CD1c-positive myeloid dendritic cell (primary cell): ENCODE results near the gene MAPK8IP3.

ENCODE experiments used
- DNase-seq: peaks from one replicate; pipeline ENCODE4 v3.0.0-alpha.2; 2016; ENCODE audit errors: extremely low spot score

MAPK8IP3 gene

DNA sequence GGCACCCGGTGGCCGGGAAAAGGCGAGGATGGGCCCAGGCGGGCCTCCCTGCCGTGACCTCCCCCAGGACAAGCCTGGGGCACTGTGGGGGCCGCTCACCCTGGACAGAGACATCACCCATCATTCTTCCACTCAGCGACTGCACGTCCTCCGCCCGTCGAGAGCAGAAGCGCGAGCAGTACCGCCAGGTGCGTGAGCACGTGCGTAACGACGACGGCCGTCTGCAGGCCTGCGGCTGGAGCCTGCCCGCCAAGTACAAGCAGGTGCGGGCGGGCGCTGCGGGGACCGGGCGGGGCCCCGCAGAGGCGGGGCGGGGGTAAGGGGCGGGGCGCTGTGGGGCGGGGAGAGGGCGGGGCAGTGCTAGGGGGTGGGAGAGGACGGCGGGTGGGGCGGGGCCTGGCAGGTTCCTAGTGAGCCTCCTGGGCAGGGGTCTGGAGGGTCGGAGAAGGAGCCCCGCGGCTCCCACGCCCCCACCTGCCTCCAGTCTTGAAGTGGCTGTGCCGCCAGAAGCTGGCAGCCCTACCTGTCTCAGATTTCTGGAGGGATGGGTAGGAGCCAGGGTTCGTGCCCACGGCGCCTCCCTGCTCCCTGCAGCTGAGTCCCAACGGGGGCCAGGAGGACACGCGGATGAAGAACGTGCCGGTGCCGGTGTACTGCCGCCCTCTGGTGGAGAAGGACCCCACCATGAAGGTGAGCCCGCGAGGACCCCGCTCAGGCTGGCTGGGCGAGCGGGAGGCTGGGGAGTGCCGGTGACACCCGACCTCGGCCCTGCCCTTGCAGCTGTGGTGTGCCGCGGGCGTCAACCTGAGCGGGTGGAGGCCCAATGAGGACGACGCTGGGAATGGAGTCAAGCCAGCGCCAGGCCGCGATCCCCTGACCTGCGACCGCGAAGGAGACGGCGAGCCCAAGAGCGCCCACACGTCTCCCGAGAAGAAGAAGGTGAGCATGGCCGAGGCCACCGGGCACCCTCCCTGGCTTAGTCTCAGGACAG is 57.8 kb downstream of the MAPK8IP3 start:
- no peak for DNase-seq

DNA sequence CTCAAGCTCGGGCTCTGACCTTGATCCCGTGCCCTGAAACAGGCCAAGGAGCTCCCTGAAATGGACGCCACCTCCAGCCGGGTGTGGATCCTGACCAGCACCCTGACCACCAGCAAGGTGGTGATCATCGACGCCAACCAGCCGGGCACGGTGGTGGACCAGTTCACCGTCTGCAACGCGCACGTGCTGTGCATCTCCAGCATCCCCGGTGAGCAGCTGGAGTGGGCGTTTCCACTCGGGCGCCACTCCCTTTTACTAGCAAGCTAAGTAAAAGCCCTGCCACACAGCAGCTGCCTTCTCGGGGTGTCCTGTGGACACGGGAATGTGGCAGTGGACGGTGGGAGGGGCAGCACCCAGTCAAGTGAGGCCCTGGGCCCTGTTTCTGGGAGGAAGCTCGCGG is 59.0 kb downstream of the MAPK8IP3 start:
- DNase-seq: no peak

DNA sequence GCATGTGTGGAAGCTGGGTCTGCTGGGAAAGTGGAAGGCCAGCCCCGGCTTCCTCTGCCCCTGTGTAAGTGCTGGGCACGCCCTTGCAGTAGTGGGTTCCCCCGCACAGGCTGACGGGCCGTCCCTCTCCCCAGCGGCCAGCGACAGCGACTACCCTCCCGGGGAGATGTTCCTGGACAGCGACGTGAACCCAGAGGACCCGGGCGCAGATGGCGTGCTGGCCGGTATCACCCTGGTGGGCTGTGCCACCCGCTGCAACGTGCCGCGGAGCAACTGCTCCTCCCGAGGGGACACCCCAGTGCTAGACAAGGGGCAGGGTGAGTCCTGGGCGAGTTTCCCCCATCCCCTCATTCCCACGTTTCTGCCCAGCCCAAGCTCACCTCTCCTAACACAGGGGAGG is 59.8 kb downstream of the MAPK8IP3 start:
- DNase-seq: no peak

DNA sequence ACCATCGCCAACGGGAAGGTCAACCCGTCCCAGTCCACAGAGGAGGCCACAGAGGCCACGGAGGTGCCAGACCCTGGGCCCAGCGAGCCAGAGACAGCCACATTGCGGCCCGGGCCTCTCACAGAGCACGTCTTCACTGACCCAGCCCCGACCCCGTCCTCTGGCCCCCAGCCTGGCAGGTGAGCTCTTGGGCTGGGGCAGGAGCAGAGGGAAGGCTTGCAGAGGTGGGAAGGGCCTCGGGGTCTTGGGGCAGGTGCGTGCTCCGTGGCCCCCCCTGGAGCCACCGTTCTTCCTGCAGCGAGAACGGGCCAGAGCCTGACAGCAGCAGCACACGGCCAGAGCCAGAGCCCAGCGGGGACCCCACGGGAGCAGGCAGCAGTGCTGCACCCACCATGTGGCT is 60.2 kb downstream of the MAPK8IP3 start:
- no peak for DNase-seq

GRCh38 chr16:1766701-1767100 is 60.7 kb downstream of the MAPK8IP3 start:
- DNase-seq: no peak

- DNase-seq: no peak
Measured at GRCh38 chr16:1767116-1767994, 61.4 kb downstream of the MAPK8IP3 start.

DNA sequence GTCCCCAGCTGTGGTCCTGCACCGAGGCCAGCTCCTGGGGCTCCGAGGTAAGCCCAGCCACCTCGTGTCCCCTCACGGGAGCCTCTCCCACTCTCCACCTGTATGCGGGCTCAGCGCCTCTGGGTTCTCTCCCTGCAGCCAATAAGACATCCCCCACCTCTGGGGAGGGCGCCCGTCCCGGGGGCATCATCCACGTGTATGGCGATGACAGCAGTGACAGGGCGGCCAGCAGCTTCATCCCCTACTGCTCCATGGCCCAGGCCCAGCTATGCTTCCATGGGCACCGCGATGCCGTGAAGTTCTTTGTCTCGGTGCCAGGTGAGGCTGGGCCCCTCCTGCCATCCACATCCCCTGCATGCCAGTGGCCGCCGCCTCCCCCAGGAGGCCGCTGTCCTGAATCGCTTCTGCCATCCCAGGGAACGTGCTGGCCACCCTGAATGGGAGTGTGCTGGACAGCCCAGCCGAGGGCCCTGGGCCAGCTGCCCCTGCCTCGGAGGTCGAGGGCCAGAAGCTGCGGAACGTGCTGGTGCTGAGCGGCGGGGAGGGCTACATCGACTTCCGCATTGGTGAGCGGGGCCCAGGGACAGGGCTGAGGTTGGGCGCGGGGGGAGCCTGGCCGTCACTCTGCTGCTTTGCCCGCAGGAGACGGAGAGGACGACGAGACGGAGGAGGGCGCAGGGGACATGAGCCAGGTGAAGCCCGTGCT is 62.2 kb downstream of the MAPK8IP3 start:
- DNase-seq: no peak

- no peak for DNase-seq
Measured at GRCh38 chr16:1768767-1769401, 62.9 kb downstream of the MAPK8IP3 start.

GRCh38 chr16:1769402-1770300 is 63.7 kb downstream of the MAPK8IP3 start:
- DNase-seq: no peak

DNA sequence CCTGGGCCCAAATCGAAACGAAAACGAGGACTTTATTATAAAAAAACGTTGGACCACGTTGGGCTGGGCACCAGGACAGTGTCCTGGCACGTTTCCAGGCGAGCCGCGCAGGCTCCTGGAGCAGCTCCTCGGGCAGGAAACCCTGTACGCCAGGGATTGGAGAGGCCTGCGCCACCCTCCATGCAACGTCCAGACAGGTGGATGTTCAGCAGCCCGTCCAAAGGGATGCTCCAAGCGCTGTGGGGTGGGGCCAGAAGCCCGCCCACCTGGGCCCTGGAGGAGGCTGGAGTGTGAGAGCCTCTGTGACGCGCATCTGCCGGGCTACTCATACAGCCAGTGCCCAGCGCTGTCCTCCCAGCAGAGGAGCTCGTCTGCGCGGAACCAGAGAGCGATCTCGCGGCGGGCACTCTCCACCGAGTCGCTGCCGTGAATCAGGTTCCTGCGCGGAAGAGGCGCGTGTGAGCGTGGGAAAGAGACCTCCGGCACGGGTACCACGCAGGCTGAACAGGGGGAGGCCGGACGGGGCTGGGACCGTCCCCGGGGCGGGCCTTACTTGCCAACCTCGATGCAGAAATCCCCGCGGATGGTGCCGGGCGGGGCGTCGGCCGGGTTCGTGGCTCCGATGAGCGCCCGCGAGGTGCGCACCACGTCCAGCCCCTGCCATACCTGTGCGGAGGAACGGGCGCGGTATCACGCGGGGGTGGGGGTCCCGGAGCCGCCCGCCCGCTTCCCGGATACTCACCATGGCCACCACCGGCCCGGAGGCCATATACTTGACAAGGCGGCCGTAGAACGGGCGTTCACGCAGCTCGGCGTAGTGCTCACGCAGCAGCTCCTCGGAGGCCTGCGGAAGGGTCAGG is 64.6 kb downstream of the MAPK8IP3 start:
- peak; percentile 12 for DNase-seq

- DNase-seq: peak; percentile 73
Measured at GRCh38 chr16:1771188-1771863, 65.3 kb downstream of the MAPK8IP3 start, which contains the start of gene NME3. Gene NME3, minus strand, starts transcription at chr16:1771543. Its CDS starts 9 bp downstream, at chr16:1771534.

- no peak for DNase-seq
Measured at GRCh38 chr16:1771864-1772361, 65.9 kb downstream of the MAPK8IP3 start.

DNA sequence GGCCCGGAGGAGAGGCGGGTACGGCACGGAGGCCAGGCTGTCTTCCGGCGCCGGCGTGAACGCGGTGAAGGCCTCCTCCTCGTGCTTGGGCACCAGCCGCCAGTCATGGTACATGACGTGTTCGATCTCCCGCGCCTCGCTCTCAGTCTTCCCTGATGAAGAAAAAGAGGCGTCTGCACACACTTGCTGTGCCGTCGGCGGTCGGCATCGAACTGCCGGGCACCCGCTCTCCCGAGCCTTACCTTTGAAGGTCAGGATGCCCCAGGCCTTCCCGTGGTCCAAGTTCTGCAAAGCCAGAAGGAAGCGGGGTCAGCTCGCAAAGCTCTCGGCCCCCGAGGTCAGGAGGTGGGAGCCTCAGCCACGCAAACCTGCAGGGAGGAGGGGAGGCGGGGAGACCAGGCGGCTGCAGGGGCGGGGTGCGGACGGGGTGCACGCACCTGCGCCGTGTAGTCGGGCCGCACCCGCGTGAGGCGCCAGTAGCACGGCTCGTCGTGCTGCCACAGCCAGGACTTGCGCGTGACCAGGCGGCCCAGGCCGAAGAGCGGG is 66.4 kb downstream of the MAPK8IP3 start, which contains the start of gene EME2:
EME2 (plus strand) TSS at position 449 of the 546 bp plus-strand sequence. CDS start 418 bp downstream, outside the sequence.
- DNase-seq: peak; percentile 28

- DNase-seq: peak; percentile 90
Measured at GRCh38 chr16:1772908-1773702, 67.1 kb downstream of the MAPK8IP3 start, which contains the start of gene MRPS34. Gene MRPS34, minus strand, starts transcription at chr16:1773134. Its CDS starts 15 bp downstream, at chr16:1773119.

DNA sequence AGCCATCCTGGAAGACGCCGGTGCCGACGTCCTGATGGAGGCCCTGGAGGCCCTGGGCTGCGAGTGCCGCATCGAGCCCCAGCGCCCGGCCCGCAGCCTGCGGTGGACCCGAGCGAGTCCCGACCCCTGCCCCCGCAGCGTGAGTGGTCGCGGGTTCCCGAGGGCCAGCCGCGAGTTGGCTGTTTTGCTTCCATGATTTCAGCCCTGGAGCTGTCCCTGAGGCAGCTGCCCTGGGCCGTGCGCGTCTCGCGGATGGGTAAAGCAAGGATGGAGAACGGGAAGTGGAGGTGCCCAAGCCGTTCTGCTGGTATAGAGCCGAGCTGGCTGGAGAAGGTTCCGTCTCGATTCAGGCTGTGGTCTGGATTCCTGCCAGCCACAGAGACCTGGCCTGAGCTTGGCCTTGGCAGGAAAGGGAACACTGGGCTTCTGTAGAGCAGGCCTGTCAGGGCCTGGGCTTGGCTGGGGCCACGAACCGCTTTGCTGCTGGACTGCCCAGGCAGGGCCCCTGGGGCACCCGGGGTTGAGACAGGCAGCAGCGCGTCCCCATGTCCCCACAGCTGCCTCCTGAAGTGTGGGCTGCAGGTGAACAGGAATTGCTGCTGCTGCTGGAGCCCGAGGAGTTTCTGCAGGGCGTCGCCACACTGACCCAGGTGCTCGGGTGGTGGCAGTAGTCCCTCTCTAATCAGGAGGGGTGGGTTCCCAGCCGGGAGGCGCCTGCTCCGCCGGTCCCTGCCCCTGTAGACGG is 67.9 kb downstream of the MAPK8IP3 start:
- peak; percentile 58 for DNase-seq

DNA sequence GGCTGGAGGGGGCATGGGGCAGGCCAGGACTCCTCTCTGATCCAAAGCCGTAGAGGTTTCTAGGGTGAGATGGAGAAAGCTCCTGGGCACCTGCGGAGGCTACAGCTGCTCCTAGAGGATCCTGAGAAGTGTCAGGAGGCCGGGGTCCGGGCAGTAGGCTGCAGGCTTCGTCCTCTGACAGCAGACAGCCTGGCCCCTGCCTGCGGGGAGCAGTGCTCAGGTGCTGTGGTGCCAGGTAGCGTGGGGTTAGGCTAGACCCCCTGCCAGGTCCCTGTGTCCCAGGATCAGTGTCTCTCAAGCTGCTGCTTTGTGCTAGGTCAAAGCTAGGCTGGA is 68.4 kb downstream of the MAPK8IP3 start:
- no peak for DNase-seq
